ENCODE measurements around the gene SPATA2L. TPM values are rescaled to one million over a fixed set of nuclear protein-coding genes. Genes with fewer than 3 reads are reported as not detected.
"Not testable (repeated sequence)": the region's sequence is repeated elsewhere in the genome, so short reads cannot be mapped to it uniquely, and the experiment has no call there.

Gene SPATA2L
- total and polyA plus RNA-seq, 2 of the 8 experiments (the other 6 are each of a cell fraction or from before 2014, with no cell fraction given) = 9.3 to 12.5 TPM

DNA sequence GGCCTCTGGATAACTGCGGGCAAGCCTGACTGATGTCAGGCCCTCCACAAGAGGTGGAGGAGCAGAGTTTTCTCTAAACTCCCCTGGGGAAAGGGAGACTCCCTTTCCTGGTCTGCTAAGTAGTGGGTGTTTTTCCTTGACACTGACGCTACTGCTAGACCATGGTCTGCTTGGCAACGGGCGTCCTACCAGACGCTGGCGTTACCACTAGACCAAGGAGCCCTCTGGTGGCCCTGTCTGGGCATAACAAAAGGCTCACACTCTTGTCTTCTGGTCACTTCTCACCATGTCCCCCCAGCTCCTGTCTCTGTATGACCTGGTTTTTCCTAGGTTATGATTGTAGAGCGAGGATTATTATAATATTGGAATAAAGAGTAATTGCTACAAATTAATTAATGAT, 34.5 kb downstream of the SPATA2L start:
- FAIRE-seq = not testable (repeated sequence)

More for the DNA sequence above, 34.5 kb downstream of the SPATA2L start:
- H3K4me2 ChIP-seq (ENCODE audit: insufficient read depth in 1 of 2, low read depth in 2 of 2, low read length in 2 of 2); H2AFZ ChIP-seq (ENCODE audit: low read length); H2BK20ac ChIP-seq (ENCODE audit: low read length); H3K23me2 ChIP-seq (ENCODE audit: low read depth, low read length); H4K91ac ChIP-seq (replicated peaks; ENCODE audit: insufficient read length, low read length); H3K4ac ChIP-seq (replicated peaks; ENCODE audit: insufficient read length, low read depth, low read length); H2AK5ac ChIP-seq (ENCODE audit: low read depth, low read length); H3K4me1 ChIP-seq (replicated peaks in 1 of 4; ENCODE audit: control insufficient read depth in 3 of 4, insufficient read depth in 4 of 4, low read length in 3 of 4); H2BK5ac ChIP-seq (ENCODE audit: low read depth, low read length); H3K79me1 ChIP-seq (ENCODE audit: low read depth, low read length); H3K18ac ChIP-seq (ENCODE audit: extremely low read depth, low read length); H3K56ac ChIP-seq (replicated peaks; ENCODE audit: insufficient read length, low read depth, low read length); H2BK12ac ChIP-seq (ENCODE audit: low read depth, low read length); H3K14ac ChIP-seq (ENCODE audit: insufficient read length); H2BK15ac ChIP-seq (ENCODE audit: low read length); H3K23ac ChIP-seq (ENCODE audit: insufficient read length); H4K20me1 ChIP-seq (replicated peaks in 1 of 2; ENCODE audit: control insufficient read depth in 1 of 2, insufficient read depth in 2 of 2, low read length in 2 of 2); H3K9ac ChIP-seq (replicated peaks in 1 of 4; ENCODE audit: extremely low read depth in 1 of 4, low read depth in 3 of 4, low read length in 3 of 4); H2BK120ac ChIP-seq (replicated peaks; ENCODE audit: low read depth, low read length); H3K27ac ChIP-seq (ENCODE audit: low read depth, low read length); H4K5ac ChIP-seq (ENCODE audit: insufficient read length, low read depth, low read length); H3K4me3 ChIP-seq (ENCODE audit: extremely low read depth in 1 of 4, insufficient read depth in 2 of 4, low read depth in 3 of 4, low read length in 4 of 4); H4K8ac ChIP-seq (ENCODE audit: extremely low read depth, insufficient read depth, low read length); H3K36me3 ChIP-seq (ENCODE audit: control insufficient read depth in 2 of 4, insufficient read depth in 4 of 4, low read length in 3 of 4); H3K79me2 ChIP-seq (ENCODE audit: control insufficient read depth in 1 of 2, insufficient read depth in 2 of 2, low read length in 2 of 2); H3K27me3 ChIP-seq (replicated peaks in 1 of 4; ENCODE audit: control insufficient read depth in 3 of 4, extremely low read depth in 1 of 4, insufficient read depth in 3 of 4, low read length in 3 of 4): not testable (repeated sequence)
- ChIA-PET POLR2A (ENCODE audit: partially characterized antibody) (interaction anchor here (1.2 kb wide), 1 partner anchor 9 kb away, joined by 5 read pairs; the partner anchor contains the start of genes CHMP1A and SPATA33), CTCF (ENCODE audit: partially characterized antibody) (interaction anchor here (0.9 to 3.2 kb wide), 13 partner anchors 9 to 193 kb away, joined by 3 to 20 read pairs (median 4); partner anchors contain the start of gene DPEP1)
- H3K9me3 ChIP-seq (ENCODE audit: insufficient read depth in 2 of 2, low read depth in 1 of 2, low read length in 1 of 2) = peaks cover 5 to 10% of the 10 kb centered on the region in 2 experiments; a peak in 3 of 4 replicates
- 55% methylated on average over 7 of the region's 7 CpGs; no CpG with 5 or more reads in 1 of the 2 experiments for WGBS, 2 experiments (ENCODE audit: extremely low coverage in 1 of 2, insufficient coverage in 1 of 2, insufficient read length in 1 of 2, insufficient replicate concordance in 2 of 2, low coverage in 1 of 2, low lambda C conversion rate in 2 of 2, missing lambda C conversion rate in 1 of 2)
- peak in 1 of 2 experiments; percentile 70 for DNase-seq (ENCODE audit: low read depth in 1 of 2, low spot score in 2 of 2)
- TF ChIP-seq, protein P1, sequence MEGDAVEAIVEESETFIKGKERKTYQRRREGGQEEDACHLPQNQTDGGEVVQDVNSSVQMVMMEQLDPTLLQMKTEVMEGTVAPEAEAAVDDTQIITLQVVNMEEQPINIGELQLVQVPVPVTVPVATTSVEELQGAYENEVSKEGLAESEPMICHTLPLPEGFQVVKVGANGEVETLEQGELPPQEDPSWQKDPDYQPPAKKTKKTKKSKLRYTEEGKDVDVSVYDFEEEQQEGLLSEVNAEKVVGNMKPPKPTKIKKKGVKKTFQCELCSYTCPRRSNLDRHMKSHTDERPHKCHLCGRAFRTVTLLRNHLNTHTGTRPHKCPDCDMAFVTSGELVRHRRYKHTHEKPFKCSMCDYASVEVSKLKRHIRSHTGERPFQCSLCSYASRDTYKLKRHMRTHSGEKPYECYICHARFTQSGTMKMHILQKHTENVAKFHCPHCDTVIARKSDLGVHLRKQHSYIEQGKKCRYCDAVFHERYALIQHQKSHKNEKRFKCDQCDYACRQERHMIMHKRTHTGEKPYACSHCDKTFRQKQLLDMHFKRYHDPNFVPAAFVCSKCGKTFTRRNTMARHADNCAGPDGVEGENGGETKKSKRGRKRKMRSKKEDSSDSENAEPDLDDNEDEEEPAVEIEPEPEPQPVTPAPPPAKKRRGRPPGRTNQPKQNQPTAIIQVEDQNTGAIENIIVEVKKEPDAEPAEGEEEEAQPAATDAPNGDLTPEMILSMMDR (IDR thresholded peaks at IDR 0.05; ENCODE audit: control extremely low read depth in 1 of 3, insufficient read depth in 1 of 3, low read depth in 1 of 3, low read length in 3 of 3) = peak; percentile 52 to 60 (median 55)
- TF ChIP-seq RAD21 (IDR thresholded peaks at IDR 0.05 in 1 of 2, conservative IDR thresholded peaks at IDR 0.05 in 1 of 2; ENCODE audit: low read depth in 2 of 2, low read length in 2 of 2) = peak; percentile 61

All from H1 (cell line).